GM23338 (cell line): ENCODE data around the gene MRPL28. TPM values are rescaled to one million over a fixed set of nuclear protein-coding genes. Genes with fewer than 3 reads are reported as not detected.

Source experiments
- ATAC-seq: fragments of 200-7000 bp; cut with Tn5 transposase; 3 replicates; pipeline ENCODE4 v1.9.1; 2020
- DNase-seq: peaks from one replicate; pipeline ENCODE4 v3.0.0-alpha.2; 2015; ENCODE audit warnings: low spot score
- H2AFZ ChIP-seq: fragments of 200-600 bp; sonication (generic); 2 replicates; pipeline ENCODE4 v1.8.0; 2016; ENCODE audit warnings: antibody characterized with exemption, mild to moderate bottlenecking, moderate library complexity
- H3F3A ChIP-seq: fragments of 200-600 bp; sonication (generic); replicated peaks from 2 replicates; pipeline ENCODE4 v1.8.0; 2017; ENCODE audit warnings: antibody characterized with exemption, mixed run types, low read depth
- H3K27ac ChIP-seq: fragments of 200-600 bp; sonication (generic); 2 replicates; pipeline ENCODE4 v1.6.1; 2016; ENCODE audit warnings: low read depth
- H3K27me3 ChIP-seq: fragments of 200-600 bp; sonication (generic); 2 replicates; pipeline ENCODE4 v1.8.0; 2016; ENCODE audit warnings: mild to moderate bottlenecking, mixed run types, moderate library complexity; ENCODE audit not compliant: insufficient read depth
- H3K36me3 ChIP-seq: fragments of 200-600 bp; sonication (generic); 2 replicates; pipeline ENCODE4 v1.8.0; 2016; ENCODE audit warnings: mild to moderate bottlenecking; ENCODE audit not compliant: insufficient read depth
- H3K4me1 ChIP-seq: fragments of 200-600 bp; sonication (generic); 2 replicates; pipeline ENCODE4 v1.8.0; 2016; ENCODE audit warnings: mild to moderate bottlenecking, moderate library complexity; ENCODE audit not compliant: insufficient read depth
- H3K4me2 ChIP-seq: fragments of 200-600 bp; sonication (generic); 2 replicates; pipeline ENCODE4 v1.7.1; 2017; ENCODE audit warnings: mixed run types
- H3K4me3 ChIP-seq: fragments of 200-600 bp; sonication (generic); 2 replicates; pipeline ENCODE4 v1.6.1; 2016; ENCODE audit warnings: mixed run types
- H3K79me2 ChIP-seq: fragments of 200-600 bp; sonication (generic); replicated peaks from 2 replicates; pipeline ENCODE4 v1.8.0; 2017; ENCODE audit warnings: mild to moderate bottlenecking; ENCODE audit not compliant: insufficient read depth
- H3K9me2 ChIP-seq: fragments of 200-600 bp; sonication (generic); 2 replicates; pipeline ENCODE4 v1.8.0; 2017; ENCODE audit not compliant: insufficient read depth
- H4K20me1 ChIP-seq: fragments of 200-600 bp; sonication (generic); replicated peaks from 2 replicates; pipeline ENCODE4 v1.8.0; 2017; ENCODE audit warnings: mild to moderate bottlenecking; ENCODE audit not compliant: insufficient read depth
- H3K27ac Mint-ChIP-seq: 2 replicates; pipeline ENCODE4 v1.8.0; 2020; ENCODE audit warnings: inconsistent platforms, mild to moderate bottlenecking, moderate library complexity, mixed read lengths
- H3K27me3 Mint-ChIP-seq: 3 replicates; pipeline ENCODE4 v1.8.0; 2022; ENCODE audit warnings: low read depth, mild to moderate bottlenecking, moderate library complexity, mixed read lengths, inconsistent platforms; ENCODE audit not compliant: insufficient read depth, poor library complexity
- H3K36me3 Mint-ChIP-seq: 3 replicates; pipeline ENCODE4 v1.8.0; 2021; ENCODE audit warnings: low read depth, mild to moderate bottlenecking, inconsistent platforms, moderate library complexity, mixed read lengths
- H3K4me1 Mint-ChIP-seq: 3 replicates; pipeline ENCODE4 v1.8.0; 2020; ENCODE audit warnings: mild to moderate bottlenecking, inconsistent platforms, mixed read lengths
- H3K4me3 Mint-ChIP-seq: 3 replicates; pipeline ENCODE4 v1.8.0; 2021; ENCODE audit warnings: moderate library complexity, mild to moderate bottlenecking, inconsistent platforms, mixed read lengths
- H3K9me3 Mint-ChIP-seq: 3 replicates; pipeline ENCODE4 v1.8.0; 2020; ENCODE audit warnings: moderate library complexity, mild to moderate bottlenecking, inconsistent platforms, mixed read lengths
- CREB1 ChIP-seq: fragments of 250-450 bp; sonication (Bioruptor Pico); IDR thresholded peaks from 2 replicates; pipeline ENCODE4 v1.5.0; 2020; ENCODE audit warnings: low read depth, mild to moderate bottlenecking, moderate library complexity
- CTCF ChIP-seq, 2 experiments: fragments of 200-600 bp in 1 of 2; sonication (generic) in 1 of 2; conservative IDR thresholded peaks; 2 replicates each; pipeline versions ENCODE4 v1.5.1 to v1.6.1; 2016 to 2017; ENCODE audit warnings: antibody characterized with exemption in 2 of 2, low read depth in 2 of 2, mild to moderate bottlenecking in 2 of 2, moderate library complexity in 1 of 2
- ETS1 ChIP-seq: IDR thresholded peaks from 2 replicates; pipeline ENCODE4 v1.6.1; 2016; ENCODE audit warnings: antibody characterized with exemption
- EZH2 ChIP-seq: fragments of 200-600 bp; sonication (generic); IDR thresholded peaks from one replicate; pipeline ENCODE4 v1.8.0; 2017; ENCODE audit warnings: antibody characterized with exemption, mild to moderate bottlenecking, low read depth; ENCODE audit not compliant: unreplicated experiment
- EZH2phosphoT487 ChIP-seq: fragments of 200-600 bp; sonication (generic); IDR thresholded peaks from one replicate; pipeline ENCODE4 v1.8.1; 2018; ENCODE audit warnings: antibody characterized with exemption; ENCODE audit not compliant: unreplicated experiment
- JUNB ChIP-seq: IDR thresholded peaks from one replicate; pipeline ENCODE4 v1.6.1; 2016; ENCODE audit warnings: antibody characterized with exemption; ENCODE audit not compliant: unreplicated experiment
- NANOG ChIP-seq: IDR thresholded peaks from 2 replicates; pipeline ENCODE4 v1.6.1; 2016; ENCODE audit warnings: antibody characterized with exemption, borderline replicate concordance
- POLR2AphosphoS5 ChIP-seq: IDR thresholded peaks from 2 replicates; pipeline ENCODE4 v1.6.1; 2016; ENCODE audit warnings: antibody characterized with exemption, low read depth
- REST ChIP-seq: IDR thresholded peaks from one replicate; pipeline ENCODE4 v1.6.1; 2018; ENCODE audit warnings: antibody characterized with exemption; ENCODE audit not compliant: unreplicated experiment
- STAT1 ChIP-seq: IDR thresholded peaks from one replicate; pipeline ENCODE4 v1.6.1; 2016; ENCODE audit warnings: antibody characterized with exemption; ENCODE audit not compliant: unreplicated experiment
- ZNF331 ChIP-seq: fragments of 250-450 bp; sonication (Bioruptor Pico); IDR thresholded peaks from 2 replicates; pipeline ENCODE4 v1.5.0; 2020; ENCODE audit warnings: low read depth, mild to moderate bottlenecking, moderate library complexity
- ZNF462 ChIP-seq: fragments of 250-450 bp; sonication (Bioruptor Pico); IDR thresholded peaks from 2 replicates; pipeline ENCODE4 v1.5.0; 2020; ENCODE audit warnings: mild to moderate bottlenecking, moderate library complexity
- polyA plus RNA-seq: library from polyadenylated mRNA; unstranded; fragments of >200 nt; fragmentation: Nextera tagmentation; extraction: Ambion mirVana; gene quantifications from 2 replicates; pipeline ENCODE4 v1.2.1, GENCODE V29; 2016
- total RNA-seq: library from RNA; depleted of rRNA; stranded (reverse); fragments of >200 nt; shearing (Covaris generic); gene quantifications from 2 replicates; pipeline ENCODE4 v1.2.3, GENCODE V29; 2014

Gene MRPL28
- total and polyA plus RNA-seq, 2 experiments from 2014 or later: 135 to 169 TPM

GRCh38 chr16:333406-334094, 36.8 kb downstream of the MRPL28 start:
- H3K9me3 Mint-ChIP-seq: peaks cover 4% of the 10 kb centered on the region; the same call in 1 of the 3 replicates
- TF ChIP-seq NANOG (no peak), REST (no peak), ZNF331 (CRISPR knock-in tag) (no peak), EZH2phosphoT487 (no peak), POLR2AphosphoS5 (no peak), JUNB (no peak), EZH2 (no peak), CREB1 (no peak), CTCF (conservative IDR thresholded peaks at IDR 0.05; ENCODE audit: low read depth in 2 of 2) (no peak), ZNF462 (CRISPR knock-in tag) (no peak), ETS1 (no peak), STAT1 (no peak)
- DNase-seq: no peak
- no peak overlapping the region for H3K4me3 Mint-ChIP-seq
- peaks cover 14% of the 10 kb centered on the region for H3K4me1 Mint-ChIP-seq
- no peak for ATAC-seq
- peaks cover 8% of the 10 kb centered on the region for H3K27me3 Mint-ChIP-seq
- Histone ChIP-seq H3K79me2 (peaks cover 100% of the 10 kb centered on the region), H3K9me2 (no peaks in the 10 kb centered on the region), H3K27me3 (no peaks in the 10 kb centered on the region), H3F3A (no peaks in the 10 kb centered on the region), H3K27ac (no peak overlapping the region), H2AFZ (no peak overlapping the region), H3K4me3 (no peak overlapping the region), H3K36me3 (no peaks in the 10 kb centered on the region), H4K20me1 (peaks cover 55% of the 10 kb centered on the region), H3K4me2 (no peak overlapping the region), H3K4me1 (peaks cover 4% of the 10 kb centered on the region; the same call in 1 of the 2 replicates)
- H3K27ac Mint-ChIP-seq: no peak overlapping the region
- peaks cover 6% of the 10 kb centered on the region; the same call in 1 of the 3 replicates for H3K36me3 Mint-ChIP-seq
